ENCODE measurements around the gene OBSCN.
"Not testable (repeated sequence)": the region's sequence is repeated elsewhere in the genome, so short reads cannot be mapped to it uniquely, and the experiment has no call there.

Gene OBSCN

GRCh38 chr1:228185641-228185965, 22.2 kb upstream of the OBSCN start:
- Histone ChIP-seq H3K79me2 (ENCODE audit: insufficient read depth, low read length) (no peaks in the 10 kb centered on the region), H3K9me3 (ENCODE audit: insufficient read depth, low read depth, low read length) (no peaks in the 10 kb centered on the region), H2AFZ (ENCODE audit: low read length) (no peak overlapping the region), H3F3A (ENCODE audit: low read depth) (no peaks in the 10 kb centered on the region), H3K36me3 (ENCODE audit: insufficient read depth, low read length) (no peaks in the 10 kb centered on the region), H4K20me1 (ENCODE audit: insufficient read depth, low read length, poor library complexity, severe bottlenecking) (no peaks in the 10 kb centered on the region), H3K27me3 (ENCODE audit: insufficient read depth, low read length, poor library complexity, severe bottlenecking) (no peaks in the 10 kb centered on the region), H3K4me3 (ENCODE audit: low read length, poor library complexity, severe bottlenecking) (no peak overlapping the region), H3K9me2 (replicated peaks; ENCODE audit: low read depth, low read length) (no peaks in the 10 kb centered on the region), H3K4me2 (ENCODE audit: low read depth, low read length, poor library complexity, severe bottlenecking) (no peak overlapping the region), H3K4me1 (ENCODE audit: insufficient read depth, low read length, poor library complexity, severe bottlenecking) (peaks cover 5% of the 10 kb centered on the region), H3K9ac (ENCODE audit: low read depth, low read length, poor library complexity, severe bottlenecking) (no peak overlapping the region)
- TF ChIP-seq CTCF (conservative IDR thresholded peaks at IDR 0.05; ENCODE audit: low read length) (no peak), EZH2phosphoT487 (IDR thresholded peaks at IDR 0.05; ENCODE audit: borderline replicate concordance) (no peak)

GRCh38 chr1:228188249-228188648, 19.6 kb upstream of the OBSCN start:
- H3K4me1 ChIP-seq (ENCODE audit: insufficient read depth, low read length, poor library complexity, severe bottlenecking); H3K4me3 ChIP-seq (ENCODE audit: low read length, poor library complexity, severe bottlenecking); H3F3A ChIP-seq (ENCODE audit: low read depth); H3K4me2 ChIP-seq (ENCODE audit: low read depth, low read length, poor library complexity, severe bottlenecking); H3K79me2 ChIP-seq (ENCODE audit: insufficient read depth, low read length); H2AFZ ChIP-seq (ENCODE audit: low read length); H3K36me3 ChIP-seq (ENCODE audit: insufficient read depth, low read length); H3K9me3 ChIP-seq (ENCODE audit: insufficient read depth, low read depth, low read length); H3K9ac ChIP-seq (ENCODE audit: low read depth, low read length, poor library complexity, severe bottlenecking); H3K9me2 ChIP-seq (replicated peaks; ENCODE audit: low read depth, low read length); H4K20me1 ChIP-seq (ENCODE audit: insufficient read depth, low read length, poor library complexity, severe bottlenecking); H3K27me3 ChIP-seq (ENCODE audit: insufficient read depth, low read length, poor library complexity, severe bottlenecking): not testable (repeated sequence)

GRCh38 chr1:228190182-228190581, 17.7 kb upstream of the OBSCN start:
- Histone ChIP-seq H3K36me3 (ENCODE audit: insufficient read depth, low read length) (no peaks in the 10 kb centered on the region), H3K27me3 (ENCODE audit: insufficient read depth, low read length, poor library complexity, severe bottlenecking) (no peaks in the 10 kb centered on the region), H3K9me2 (replicated peaks; ENCODE audit: low read depth, low read length) (no peaks in the 10 kb centered on the region), H4K20me1 (ENCODE audit: insufficient read depth, low read length, poor library complexity, severe bottlenecking) (no peaks in the 10 kb centered on the region), H3K9me3 (ENCODE audit: insufficient read depth, low read depth, low read length) (no peaks in the 10 kb centered on the region), H3K4me2 (ENCODE audit: low read depth, low read length, poor library complexity, severe bottlenecking) (no peak overlapping the region), H3F3A (ENCODE audit: low read depth) (no peaks in the 10 kb centered on the region), H3K4me1 (ENCODE audit: insufficient read depth, low read length, poor library complexity, severe bottlenecking) (peaks cover 5% of the 10 kb centered on the region), H2AFZ (ENCODE audit: low read length) (no peak overlapping the region), H3K79me2 (ENCODE audit: insufficient read depth, low read length) (no peaks in the 10 kb centered on the region), H3K4me3 (ENCODE audit: low read length, poor library complexity, severe bottlenecking) (no peak overlapping the region), H3K9ac (ENCODE audit: low read depth, low read length, poor library complexity, severe bottlenecking) (no peak overlapping the region)
- TF ChIP-seq EZH2phosphoT487 (IDR thresholded peaks at IDR 0.05; ENCODE audit: borderline replicate concordance): no peak
- no peak for TF ChIP-seq CTCF (conservative IDR thresholded peaks at IDR 0.05; ENCODE audit: low read length)

GRCh38 chr1:228190778-228191177, 17.1 kb upstream of the OBSCN start:
- Histone ChIP-seq H4K20me1 (ENCODE audit: insufficient read depth, low read length, poor library complexity, severe bottlenecking) (no peaks in the 10 kb centered on the region), H3K9me2 (replicated peaks; ENCODE audit: low read depth, low read length) (no peaks in the 10 kb centered on the region), H3K4me1 (ENCODE audit: insufficient read depth, low read length, poor library complexity, severe bottlenecking) (peaks cover under 1% of the 10 kb centered on the region), H3K4me3 (ENCODE audit: low read length, poor library complexity, severe bottlenecking) (no peak overlapping the region), H3K79me2 (ENCODE audit: insufficient read depth, low read length) (no peaks in the 10 kb centered on the region), H3F3A (ENCODE audit: low read depth) (no peaks in the 10 kb centered on the region), H3K9ac (ENCODE audit: low read depth, low read length, poor library complexity, severe bottlenecking) (no peak overlapping the region), H3K4me2 (ENCODE audit: low read depth, low read length, poor library complexity, severe bottlenecking) (no peak overlapping the region), H3K27me3 (ENCODE audit: insufficient read depth, low read length, poor library complexity, severe bottlenecking) (no peaks in the 10 kb centered on the region), H3K36me3 (ENCODE audit: insufficient read depth, low read length) (no peaks in the 10 kb centered on the region), H2AFZ (ENCODE audit: low read length) (no peak overlapping the region), H3K9me3 (ENCODE audit: insufficient read depth, low read depth, low read length) (no peaks in the 10 kb centered on the region)
- TF ChIP-seq EZH2phosphoT487 (IDR thresholded peaks at IDR 0.05; ENCODE audit: borderline replicate concordance) (no peak), CTCF (conservative IDR thresholded peaks at IDR 0.05; ENCODE audit: low read length) (no peak)
